K562 (cell line): ENCODE data around the gene DISC1. TPM values are rescaled to one million over a fixed set of nuclear protein-coding genes. Genes with fewer than 3 reads are reported as not detected.

Experiments used
- ATAC-seq: fragments of 200-7000 bp; cut with Tn5 transposase; 3 replicates; pipeline ENCODE4 v1.9.1; 2020; ENCODE audit warnings: moderate library complexity
- BruUV-seq: library from RNA; stranded (reverse); fragments of 400-500 nt; replicated peaks from 2 replicates; lab custom pipeline; 2021; lab: Mats Ljungman, UMichigan
- CTCF ChIA-PET: fragments of 300-600 bp; formaldehyde crosslinking; extraction: SDS; loops from one replicate; lab custom pipeline; 2021; ENCODE audit warnings: low intra/inter-chr PET ratio; lab: Yijun Ruan, JAX
- POLR2A ChIA-PET: fragments of 300-600, 350-650 bp; sonication (Branson Sonifier 250); formaldehyde crosslinking; extraction: SDS; loops from one replicate; lab custom pipeline; 2021; ENCODE audit warnings: antibody characterized with exemption, inconsistent platforms; lab: Yijun Ruan, JAX
- DNase-seq, 4 experiments: peaks; one replicate each; pipeline versions ENCODE4 v3.0.0 to v3.0.0-alpha.2; 2011 to 2018; ENCODE audit warnings: low spot score in 3 of 4, mixed read lengths in 3 of 4; ENCODE audit errors: extremely low read depth in 1 of 4
- FAIRE-seq: peaks from 2 replicates; lab custom pipeline; 2011; peaks lifted over from hg19 to GRCh38; lab: Jason Lieb, UNC
- H2AFZ ChIP-seq: 2 replicates; pipeline ENCODE4 v1.6.0; 2011; ENCODE audit warnings: low read depth, low read length, control low read depth, inconsistent platforms
- H3K27ac ChIP-seq: fragments of 200-600 bp; 3 replicates; pipeline ENCODE4 v1.8.0; 2011; ENCODE audit warnings: low read depth, mild to moderate bottlenecking, control low read depth, inconsistent platforms, low read length, moderate library complexity, mixed read lengths; ENCODE audit errors: extremely low read depth
- H3K27me3 ChIP-seq, 2 experiments: fragments of 300-600 bp in 1 of 2; 2 replicates in 1 of 2; 3 replicates in 1 of 2; pipeline versions ENCODE4 v1.6.0 to v1.8.0; 2011; ENCODE audit warnings: inconsistent platforms in 2 of 2, low read length in 2 of 2, mild to moderate bottlenecking in 1 of 2, mixed read lengths in 1 of 2, moderate library complexity in 1 of 2; ENCODE audit not compliant: control insufficient read depth in 2 of 2, insufficient read depth in 2 of 2
- H3K36me3 ChIP-seq: fragments of 300-600 bp; 3 replicates; pipeline ENCODE4 v1.8.0; 2011; ENCODE audit warnings: mild to moderate bottlenecking, low read length, inconsistent platforms; ENCODE audit not compliant: control insufficient read depth, insufficient read depth
- H3K4me1 ChIP-seq, 2 experiments: fragments of 200-600 bp in 1 of 2; replicated peaks in 1 of 2; 2 replicates in 1 of 2; 3 replicates in 1 of 2; pipeline versions ENCODE4 v1.5.1 to v1.8.0; 2011; ENCODE audit warnings: inconsistent platforms in 2 of 2, low read length in 2 of 2, mild to moderate bottlenecking in 1 of 2, mixed read lengths in 1 of 2, moderate library complexity in 1 of 2; ENCODE audit not compliant: control insufficient read depth in 2 of 2, insufficient read depth in 2 of 2
- H3K4me2 ChIP-seq: 2 replicates; pipeline ENCODE4 v1.6.1; 2011; ENCODE audit warnings: low read length, control low read depth, inconsistent platforms, mixed read lengths; ENCODE audit not compliant: insufficient read depth
- H3K4me3 ChIP-seq: fragments of 200-600 bp; sonication (generic), shearing (Covaris generic); 2 replicates; pipeline ENCODE4 v1.5.1; 2016; ENCODE audit warnings: control low read depth, inconsistent platforms
- H3K79me2 ChIP-seq: fragments of 200-600 bp; 3 replicates; pipeline ENCODE4 v1.8.0; 2011; ENCODE audit warnings: low read length, inconsistent platforms; ENCODE audit not compliant: control insufficient read depth, insufficient read depth
- H3K9ac ChIP-seq, 2 experiments: 2 replicates each; pipeline versions ENCODE4 v1.6.0 to v1.6.1; 2011; ENCODE audit warnings: low read depth in 2 of 2, low read length in 2 of 2, control low read depth in 1 of 2, inconsistent platforms in 1 of 2, mild to moderate bottlenecking in 1 of 2, mixed read lengths in 1 of 2; ENCODE audit not compliant: insufficient read depth in 1 of 2
- H3K9me1 ChIP-seq: one replicate; pipeline ENCODE4 v1.6.0; 2011; ENCODE audit warnings: inconsistent platforms, mild to moderate bottlenecking, low read length, moderate library complexity; ENCODE audit not compliant: control insufficient read depth, insufficient read depth
- H3K9me3 ChIP-seq: replicated peaks from 2 replicates; pipeline ENCODE4 v1.5.1; 2011; ENCODE audit warnings: low read depth, low read length, inconsistent platforms; ENCODE audit not compliant: control insufficient read depth, insufficient read depth
- H4K20me1 ChIP-seq: replicated peaks from 2 replicates; pipeline ENCODE4 v1.6.1; 2011; ENCODE audit warnings: low read length, inconsistent platforms, mixed read lengths; ENCODE audit not compliant: control insufficient read depth, insufficient read depth
- CEBPB ChIP-seq: fragments of 450-650 bp; IDR thresholded peaks from 2 replicates; pipeline ENCODE4 v1.6.1; 2016; ENCODE audit warnings: missing genetic modification characterization, missing compliant biosample characterization
- CEBPG ChIP-seq, 3 experiments: fragments of 200-800 bp in 1 of 3; sonication (Bioruptor generic) in 1 of 3; sonication (generic) in 1 of 3; formaldehyde crosslinking in 1 of 3; IDR thresholded peaks in 2 of 3; conservative IDR thresholded peaks in 1 of 3; 2 replicates each; pipeline versions ENCODE4 v1.6.1 to v1.8.0; 2016 to 2022; ENCODE audit warnings: missing compliant biosample characterization in 2 of 3, missing genetic modification characterization in 2 of 3, mild to moderate bottlenecking in 1 of 3, missing genetic modification reagents in 1 of 3
- CHD1 ChIP-seq: fragments of 200-600 bp; sonication (generic); IDR thresholded peaks from one replicate; pipeline ENCODE4 v1.6.1; 2012; ENCODE audit warnings: mild to moderate bottlenecking, moderate library complexity, low read length, inconsistent platforms
- CREM ChIP-seq: IDR thresholded peaks from 2 replicates; pipeline ENCODE4 v1.6.1; 2014; ENCODE audit warnings: antibody characterized with exemption, low read depth
- HDAC1 ChIP-seq, 2 experiments: fragments of 450-650 bp; IDR thresholded peaks; 2 replicates each; pipeline ENCODE4 v1.6.1; 2016 to 2017; ENCODE audit warnings: inconsistent platforms in 1 of 2, mild to moderate bottlenecking in 1 of 2, moderate library complexity in 1 of 2
- NCOA6 ChIP-seq: fragments of 450-650 bp; IDR thresholded peaks from 2 replicates; pipeline ENCODE4 v1.6.1; 2017; ENCODE audit warnings: mild to moderate bottlenecking
- PREB ChIP-seq: sonication (generic); formaldehyde crosslinking; IDR thresholded peaks from 2 replicates; pipeline ENCODE4 v1.8.1; 2023; ENCODE audit warnings: mild to moderate bottlenecking, missing genetic modification reagents
- SMARCA4 ChIP-seq: fragments of 450-650 bp; IDR thresholded peaks from 2 replicates; pipeline ENCODE4 v1.6.1; 2016
- SPI1 ChIP-seq: IDR thresholded peaks from 2 replicates; pipeline ENCODE4 v1.6.1; 2011; ENCODE audit warnings: low read depth, low read length, control low read depth, borderline replicate concordance
- SREBF1 ChIP-seq: fragments of 150-350 bp; IDR thresholded peaks from 2 replicates; pipeline ENCODE4 v1.6.1; 2014; ENCODE audit warnings: antibody characterized with exemption, low read depth, low read length, borderline replicate concordance
- ZNF436 ChIP-seq: fragments of 250-450, 450-650 bp; sonication (Bioruptor Pico); formaldehyde crosslinking; IDR thresholded peaks from 2 replicates; pipeline ENCODE4 v1.7.0; 2020; ENCODE audit warnings: mild to moderate bottlenecking
- ZNF707 ChIP-seq: fragments of 250-450 bp; sonication (Bioruptor Pico); conservative IDR thresholded peaks from 2 replicates; pipeline ENCODE4 v1.8.0; 2022; ENCODE audit warnings: inconsistent platforms, mild to moderate bottlenecking, moderate library complexity
- WGBS: fragments of 100-300 bp; shearing (Covaris generic); methylation state at CpG from one replicate; pipeline ENCODE4 v1.1.6; 2016; ENCODE audit warnings: low coverage, mixed read lengths; ENCODE audit not compliant: insufficient coverage; ENCODE audit errors: missing lambda C conversion rate; 5-methylcytosine and 5-hydroxymethylcytosine counted together
- in situ Hi-C: fragments of 300-500 bp; cut with MboI; formaldehyde crosslinking; loops from 4 replicates; pipeline ENCODE4 v1.15.0; 2018; ENCODE audit warnings: inconsistent platforms, mixed read lengths
- intact Hi-C: fragments of 100-400 bp; cut with micrococcal nuclease; formaldehyde crosslinking; loops from 2 replicates; pipeline ENCODE4 v1.14.2; 2022
- polyA plus RNA-seq, 8 experiments: library from polyadenylated mRNA; depleted of rRNA in 4 of 8; stranded (reverse) in 5 of 8; unstranded in 3 of 8; fragments of >200 nt; fragmentation: Nextera tagmentation in 2 of 8; fragmentation: Illumina TruSeq in 1 of 8; extraction: Ambion mirVana in 2 of 8; extraction: Trizol in 1 of 8; gene quantifications; 2 replicates each; pipeline versions ENCODE4 v1.2.1 to v1.2.3, GENCODE V29; 2011 to 2014; ENCODE audit warnings: inconsistent platforms in 1 of 8, missing spikeins in 1 of 8
- total RNA-seq, 7 experiments: library from RNA; depleted of rRNA in 6 of 7; stranded (reverse); fragments of >200 nt in 6 of 7; fragmentation: Illumina TruSeq in 2 of 7; extraction: Trizol in 2 of 7; gene quantifications; 2 replicates each; pipeline versions ENCODE4 v1.2.1 to v1.2.3, GENCODE V29; 2011 to 2021; ENCODE audit warnings: low replicate concordance in 1 of 7

DISC1 gene
- total and polyA plus RNA-seq, 9 of the 15 experiments (the other 6 are each of a cell fraction or from before 2014, with no cell fraction given) = 0.01 to 0.11 (median 0.08) TPM; not detected in 1

GRCh38 chr1:231757101-231757404 lies 130.5 kb downstream of the DISC1 start:
- Histone ChIP-seq H3K27me3 (peaks cover 2 to 5% of the 10 kb centered on the region in 2 experiments; a peak in 2 of 5 replicates), H3K4me3 (no peak overlapping the region), H2AFZ (no peak overlapping the region), H3K9me3 (no peaks in the 10 kb centered on the region), H3K9me1 (no peaks in the 10 kb centered on the region), H3K9ac (no peak overlapping the region), H3K27ac (no peak overlapping the region), H3K36me3 (no peaks in the 10 kb centered on the region), H3K4me2 (no peak overlapping the region), H4K20me1 (no peaks in the 10 kb centered on the region), H3K79me2 (no peaks in the 10 kb centered on the region), H3K4me1 (no peaks in the 10 kb centered on the region)
- intact Hi-C loops (loop anchor here (1.0 kb wide), 2 partner anchors 49 to 1484 kb away; no protein-coding TSS in a partner anchor), in situ Hi-C loops (loop anchor here (5.0 kb wide), 1 partner anchor 50 kb away; no protein-coding TSS in a partner anchor)
- POLR2A ChIA-PET = interaction anchor here (0.7 to 1.6 kb wide), 3 partner anchors 10 to 25 kb away, joined by 3 to 7 read pairs (median 4); no protein-coding TSS in a partner anchor
- no peak for TF ChIP-seq CEBPG (CRISPR knock-in tag; IDR thresholded peaks at IDR 0.05)
- peak in 1 of 2 experiments; percentile 47; a peak in 1 of 4 replicates for TF ChIP-seq CEBPG (tag; conservative IDR thresholded peaks at IDR 0.05 in 1 of 2, IDR thresholded peaks at IDR 0.05 in 1 of 2)
- peak; percentile 28; the same call in 1 of the 2 replicates for TF ChIP-seq SPI1
- TF ChIP-seq CEBPB = peak; percentile 42
- no peak for TF ChIP-seq CREM
- DNase-seq (no peak), FAIRE-seq (no peak), ATAC-seq (peak; percentile 74)
- CTCF ChIA-PET = interaction anchor here (1.1 to 1.2 kb wide), 3 partner anchors 50 to 1484 kb away, joined by 4 to 6 read pairs (median 4); no protein-coding TSS in a partner anchor
- 0% methylated on average over 2 of the region's 2 CpGs for WGBS
- no TSS peak for BruUV-seq

- H3K9me1 ChIP-seq = no peaks in the 10 kb centered on the region
- TF ChIP-seq NCOA6 = no peak
- TF ChIP-seq SREBF1 = no peak
- TF ChIP-seq HDAC1 (IDR thresholded peaks at IDR 0.05) = no peak
- no peak for TF ChIP-seq ZNF707 (CRISPR knock-in tag)
- no peak for TF ChIP-seq ZNF436 (CRISPR knock-in tag)
- TF ChIP-seq PREB (CRISPR knock-in tag) = no peak
- TF ChIP-seq CHD1 = no peak
- TF ChIP-seq SMARCA4 = no peak
- TF ChIP-seq, all 486 proteins: peak for 0
- POLR2A ChIA-PET = no interaction called here
- Histone ChIP-seq H2AFZ (no peak overlapping the region), H3K27ac (no peak overlapping the region), H3K79me2 (no peaks in the 10 kb centered on the region), H3K36me3 (no peaks in the 10 kb centered on the region), H3K27me3 (peaks cover 2 to 6% of the 10 kb centered on the region in 2 experiments; a peak in 2 of 5 replicates), H4K20me1 (no peaks in the 10 kb centered on the region), H3K4me1 (no peaks in the 10 kb centered on the region), H3K9ac (no peak overlapping the region), H3K4me2 (no peak overlapping the region), H3K4me3 (no peak overlapping the region), H3K9me3 (no peaks in the 10 kb centered on the region)
- in situ Hi-C loops = loop anchor here (5.0 kb wide), 1 partner anchor 50 kb away; no protein-coding TSS in a partner anchor
- no peak; the same call in 1 of the 3 replicates for ATAC-seq
- WGBS = 4% methylated on average over 8 of the region's 8 CpGs
- FAIRE-seq = no peak
- intact Hi-C loops = loop anchor here (1.0 kb wide), 2 partner anchors 49 to 1484 kb away; no protein-coding TSS in a partner anchor
- DNase-seq = no peak
- CTCF ChIA-PET = interaction anchor here (0.6 kb wide), 1 partner anchor 179 kb away, joined by 3 read pairs; no protein-coding TSS in a partner anchor
- BruUV-seq = no TSS peak
Observed at GRCh38 chr1:231757759-231758158, 131.2 kb downstream of the DISC1 start.
